Stimulated activated CD4-positive, alpha-beta T cell treated with anti-CD3 and anti-CD28 coated beads, Interleukin-1b, Interleukin-23, amount 100 ng/mL, for 24 hours (primary cell): ENCODE data around the gene RASAL3.
"Not testable (repeated sequence)": the region's sequence is repeated elsewhere in the genome, so short reads cannot be mapped to it uniquely, and the experiment has no call there.

Experiments used
- DNase-seq, 4 experiments: peaks; one replicate each; pipeline ENCODE4 v3.0.0-alpha.2; 2020; ENCODE audit warnings: low read depth in 4 of 4, low spot score in 1 of 4

Gene RASAL3

DNA sequence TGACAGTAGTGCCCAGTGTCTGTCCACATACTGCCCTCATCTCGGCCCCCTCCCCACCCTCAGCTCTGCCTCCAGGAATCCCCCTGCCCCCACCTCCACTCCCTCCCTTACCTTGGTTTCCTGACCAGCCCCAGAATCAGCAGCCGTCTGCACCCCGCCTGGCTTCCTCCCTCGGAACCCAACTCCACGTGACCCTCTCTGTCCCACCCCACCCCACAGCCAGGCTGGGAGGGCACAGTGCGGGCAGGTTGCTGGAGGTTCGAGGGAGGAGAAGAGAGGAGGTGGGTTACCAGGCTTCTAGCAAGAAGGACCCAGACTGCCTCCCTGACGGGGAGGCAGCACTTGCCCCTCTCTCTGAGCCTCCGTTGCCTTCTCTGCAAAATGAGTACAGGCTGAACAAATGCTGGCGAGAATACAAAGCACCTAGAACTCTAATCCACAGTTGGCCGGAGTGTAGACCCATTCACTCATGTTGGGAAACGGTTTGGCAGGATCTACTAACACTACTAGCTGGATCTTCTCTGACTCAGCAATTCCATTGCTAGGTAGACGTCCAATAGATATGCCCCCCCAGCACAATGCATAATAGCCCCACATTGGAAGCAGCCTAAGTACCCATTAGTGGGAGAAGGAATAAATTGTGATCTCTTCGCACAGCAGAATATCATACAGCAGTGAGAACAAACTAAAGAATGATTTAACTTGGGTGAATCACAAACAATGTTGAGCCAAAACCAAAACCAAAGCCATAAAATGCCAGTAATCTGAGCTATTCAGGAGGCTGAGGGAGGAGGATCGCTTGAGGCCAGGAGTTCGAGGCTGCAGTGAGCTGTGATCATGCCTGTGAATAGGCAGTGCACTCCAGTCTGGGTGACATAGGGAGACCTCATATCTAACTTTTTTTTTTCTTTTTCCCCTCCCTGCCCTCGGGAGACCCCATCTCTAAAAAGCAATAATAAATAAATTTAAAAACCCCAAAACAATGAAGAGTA lies at the start of gene RASAL3:
TSS of gene RASAL3 (minus strand) at position 151 of the 992 bp plus-strand sequence. CDS start 186 bp downstream, outside the sequence.
- DNase-seq = peak in 1 of 4 experiments; percentile 55

GRCh38 chr19:15511671-15512424 lies 47.5 kb upstream of the RASAL3 start:
- DNase-seq = no peak

DNA sequence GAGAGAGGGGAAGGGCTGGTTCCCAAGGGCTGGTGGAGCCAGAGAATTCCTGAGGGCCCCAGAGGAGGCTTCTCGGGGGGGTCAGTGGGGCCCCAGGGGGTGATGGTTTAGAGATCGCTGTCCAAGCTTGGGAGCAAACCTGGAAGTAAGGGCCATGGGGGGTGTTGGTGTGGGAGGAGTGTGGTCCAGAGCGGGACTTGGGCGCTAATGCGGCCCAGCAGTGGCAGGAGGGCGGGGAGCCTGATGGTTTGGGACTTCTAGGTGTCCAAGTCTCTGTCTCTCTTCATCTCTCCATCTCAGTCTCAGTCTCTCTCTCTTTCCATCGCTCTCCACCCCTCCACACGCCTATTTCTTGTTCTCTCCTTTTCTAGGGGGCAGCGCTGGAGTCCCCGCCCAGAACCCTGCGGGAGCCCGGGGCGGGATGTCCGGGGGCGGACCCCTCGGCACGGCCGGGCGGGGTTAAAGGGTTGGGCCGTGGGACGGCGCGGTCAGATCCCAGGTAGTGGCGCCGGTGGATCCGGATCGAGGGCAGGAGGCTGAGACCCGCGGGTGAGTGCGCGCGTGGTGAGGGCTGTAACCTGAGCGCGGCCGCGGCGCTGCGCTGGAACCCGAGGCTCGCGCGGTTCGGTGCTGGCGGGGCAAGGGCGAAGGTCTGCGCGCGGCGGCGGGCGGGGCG lies 43.8 kb upstream of the RASAL3 start, which contains the start of gene CYP4F22:
TSS of gene CYP4F22 (plus strand) at position 491 of the 676 bp plus-strand sequence. CDS start 16,812 bp downstream, outside the sequence.
- DNase-seq = no peak

- no peak for DNase-seq
Measured at GRCh38 chr19:15507068-15508034, 43.0 kb upstream of the RASAL3 start.

DNA sequence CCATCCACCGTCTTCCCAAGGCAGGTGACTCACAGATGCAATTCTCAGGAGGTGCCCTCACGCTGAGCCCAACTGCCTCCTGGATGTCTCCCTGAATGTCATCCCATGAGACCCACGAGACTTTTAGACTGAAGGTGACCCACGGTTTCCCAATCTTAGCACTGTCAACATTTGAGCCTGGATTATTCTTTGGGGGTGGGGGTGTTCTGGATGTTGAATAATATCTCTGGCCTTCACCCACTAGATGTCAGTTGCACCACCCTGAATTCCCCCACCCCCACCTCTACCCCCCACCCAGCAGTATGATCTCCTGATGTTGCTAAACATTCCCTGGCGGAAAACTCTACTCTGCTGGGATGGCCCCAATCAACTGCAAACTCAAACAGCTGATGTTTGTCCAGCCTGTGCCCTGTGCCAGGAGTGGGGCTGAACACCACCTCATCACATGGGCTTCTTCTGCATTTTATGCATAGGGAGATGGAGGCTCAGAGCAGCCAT lies 41.8 kb upstream of the RASAL3 start:
- DNase-seq = no peak

- no peak for DNase-seq
Measured at GRCh38 chr19:15502264-15502663, 37.9 kb upstream of the RASAL3 start.

DNA sequence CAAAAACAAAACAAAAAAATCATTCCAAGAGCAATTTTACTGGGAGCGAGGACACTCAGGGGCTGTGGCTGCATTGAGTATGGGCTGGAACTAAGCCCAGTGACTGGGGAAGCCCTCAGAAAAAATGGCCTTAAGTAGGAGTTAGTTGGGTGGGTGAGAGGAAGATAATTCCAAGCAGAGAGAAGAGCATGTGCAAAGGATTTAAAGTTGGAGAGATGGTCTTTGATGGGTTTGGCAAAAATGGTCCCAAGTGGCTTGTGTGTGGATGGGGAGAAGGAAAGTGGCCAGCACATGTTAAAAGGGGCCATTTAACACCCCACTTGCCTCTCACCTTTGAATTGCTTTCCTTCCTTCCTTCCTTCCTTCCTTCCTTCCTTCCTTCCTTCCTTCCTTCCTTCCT lies 37.3 kb upstream of the RASAL3 start:
- no peak for DNase-seq

DNA sequence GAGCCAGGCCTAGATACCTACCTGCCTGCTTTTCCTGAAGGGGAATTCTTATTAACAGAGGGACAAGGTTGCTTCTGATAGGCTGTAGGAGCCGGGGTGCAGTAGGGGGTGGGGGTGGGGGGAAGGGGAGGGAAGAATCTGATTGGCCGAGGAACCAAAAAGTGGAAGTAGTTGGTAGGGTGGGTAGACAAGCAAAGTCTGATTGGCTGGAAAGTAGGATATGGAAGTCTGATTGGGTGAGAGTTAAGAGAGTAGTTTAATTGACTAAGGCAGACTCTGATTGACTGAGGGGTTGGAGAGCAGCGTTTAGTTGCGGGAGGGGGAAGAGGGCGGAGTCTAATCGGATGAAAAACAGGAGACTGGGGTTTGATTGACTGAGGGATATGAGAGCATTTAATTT lies 34.6 kb upstream of the RASAL3 start:
- DNase-seq = no peak

DNA sequence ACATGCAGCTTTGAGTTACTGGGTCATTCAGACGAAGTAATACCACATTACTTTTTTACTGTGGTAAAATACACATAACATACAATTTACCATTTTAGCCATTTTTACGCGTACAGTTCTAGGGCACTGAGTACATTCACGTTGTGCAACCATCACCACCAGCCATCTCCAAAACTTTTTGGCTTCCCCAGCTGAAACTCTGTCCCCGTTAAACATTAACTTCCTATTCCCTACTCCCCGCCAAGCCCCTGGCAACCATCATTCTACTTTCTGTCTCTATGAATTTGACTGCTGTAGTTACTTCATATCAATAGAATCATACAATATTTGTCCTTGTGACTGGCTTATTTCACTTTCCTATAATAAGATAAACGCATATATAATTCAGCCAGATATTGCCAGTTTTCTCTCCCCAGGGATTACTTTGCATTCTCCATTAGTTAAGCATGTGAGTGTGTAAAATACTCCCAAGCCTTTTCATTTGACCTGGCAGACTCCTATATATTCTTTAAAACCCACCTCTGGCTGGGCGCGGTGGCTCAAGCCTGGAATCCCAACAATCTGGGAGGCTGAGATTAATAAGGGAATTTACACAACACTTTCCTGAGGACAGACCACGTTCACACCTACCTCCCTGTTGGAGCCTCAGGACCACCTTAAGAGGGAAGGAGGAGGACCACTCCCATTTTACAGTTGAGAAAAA lies 34.0 kb upstream of the RASAL3 start:
- no peak for DNase-seq

- DNase-seq = no peak
Measured at GRCh38 chr19:15495151-15495550, 30.8 kb upstream of the RASAL3 start.

DNA sequence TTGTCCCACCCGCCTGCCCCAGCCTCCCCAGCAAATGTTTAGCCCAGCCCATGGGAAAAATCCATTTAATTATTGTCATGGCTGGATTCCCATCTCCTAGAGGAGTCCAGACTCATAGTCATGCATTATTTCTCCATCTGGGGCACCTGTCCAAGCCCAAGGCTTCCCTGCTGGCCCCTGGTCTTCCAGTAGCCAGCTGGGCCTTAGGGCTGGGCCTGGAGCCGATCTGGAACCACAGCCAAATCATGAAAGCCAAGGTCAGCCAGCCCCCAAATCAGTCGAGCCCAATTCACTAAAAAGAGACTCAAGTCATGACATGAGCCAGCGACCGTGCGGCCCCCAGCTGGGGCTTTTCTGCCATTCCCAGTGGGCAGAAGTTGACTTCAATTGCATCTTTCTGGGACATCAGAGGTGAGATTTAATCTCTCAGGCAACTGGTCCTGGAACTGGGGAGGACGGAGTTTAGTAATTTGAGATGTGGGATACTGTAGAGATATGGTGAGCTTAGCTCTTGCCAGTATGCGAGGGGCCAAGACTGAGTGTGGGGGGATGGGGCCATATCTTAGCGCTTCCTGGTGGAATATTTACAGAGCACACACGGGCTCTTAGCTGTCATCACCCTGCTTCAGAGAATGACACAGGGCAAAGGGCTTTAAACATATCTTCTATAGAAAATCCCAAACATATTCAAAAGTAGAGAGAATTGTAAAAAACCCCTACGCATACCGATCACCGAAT lies 24.3 kb upstream of the RASAL3 start:
- no peak for DNase-seq

- DNase-seq = no peak
Measured at GRCh38 chr19:15487038-15487437, 22.7 kb upstream of the RASAL3 start.

GRCh38 chr19:15485768-15486167 lies 21.4 kb upstream of the RASAL3 start:
- not testable (repeated sequence) for DNase-seq

- DNase-seq = not testable (repeated sequence)
Measured at GRCh38 chr19:15480996-15481395, 16.7 kb upstream of the RASAL3 start.

DNA sequence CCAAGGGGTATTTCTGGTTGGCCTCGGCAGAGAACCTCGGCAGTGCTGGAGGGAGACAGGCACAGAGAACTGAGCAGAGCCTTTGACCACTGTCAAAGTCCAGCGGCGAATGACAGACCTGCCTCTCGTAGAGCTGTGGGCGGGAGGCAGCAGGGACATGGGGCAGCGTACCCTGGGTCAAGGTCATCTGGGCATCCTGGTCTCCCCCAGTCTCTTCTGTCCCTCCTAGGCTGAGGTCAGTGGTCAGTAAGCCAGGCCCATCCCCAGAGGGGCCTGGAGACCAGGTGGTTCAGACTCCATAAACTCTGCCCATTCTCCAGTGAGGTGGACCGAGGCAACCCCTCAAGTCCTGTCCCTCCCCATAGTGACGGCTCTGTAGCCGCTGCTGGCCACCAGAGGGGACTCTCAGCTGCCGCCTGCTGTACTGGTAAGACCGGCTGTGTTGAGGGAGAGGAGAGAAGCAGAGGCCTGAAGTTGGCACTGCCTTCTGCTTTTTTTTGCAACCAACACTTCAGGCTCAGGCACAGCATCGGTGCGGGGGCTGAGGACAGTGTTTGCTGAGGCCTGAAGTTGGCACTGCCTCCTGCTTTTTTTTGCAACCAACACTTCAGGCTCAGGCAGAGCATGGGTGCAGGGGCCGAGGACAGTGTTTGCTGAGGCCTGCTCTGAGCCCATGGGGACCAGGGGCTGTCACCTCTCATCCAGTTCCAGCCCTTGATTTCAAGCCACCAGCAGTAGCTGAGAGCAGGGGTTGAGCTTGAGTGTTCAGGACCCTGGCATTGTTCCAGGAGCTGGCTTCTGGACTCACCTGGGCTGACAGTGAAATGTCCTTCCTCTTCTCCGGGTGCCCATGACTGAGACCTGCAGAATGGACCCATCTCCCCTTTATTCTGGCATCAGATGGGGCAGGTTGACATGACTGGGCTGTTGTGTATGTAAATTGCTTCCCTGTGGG lies 15.3 kb upstream of the RASAL3 start, which contains the start of gene PGLYRP2:
TSS of gene PGLYRP2 (minus strand) at position 111 of the 955 bp plus-strand sequence. CDS start 130 bp downstream, outside the sequence.
- no peak for DNase-seq

DNA sequence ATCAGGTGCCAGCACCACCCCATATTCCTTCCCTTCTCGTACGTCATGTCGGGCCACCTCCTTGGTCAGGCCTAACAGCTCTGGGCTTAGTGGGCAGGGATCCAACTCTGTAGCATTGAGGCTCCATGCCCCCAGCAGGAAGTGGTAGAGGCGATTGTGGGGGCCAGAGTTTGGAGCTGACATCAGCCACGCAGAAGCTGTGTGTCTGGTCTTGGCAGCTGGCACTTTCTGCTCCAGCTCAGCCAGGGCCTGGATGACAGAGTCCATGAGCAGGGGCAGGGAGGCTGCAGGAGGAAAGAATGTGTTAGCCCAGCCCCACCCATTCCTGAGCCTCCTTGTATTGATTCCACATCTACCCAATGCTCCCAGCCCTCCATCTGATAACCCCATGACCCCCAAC lies 12.0 kb upstream of the RASAL3 start:
- DNase-seq = no peak

GRCh38 chr19:15475611-15476010 lies 11.3 kb upstream of the RASAL3 start:
- DNase-seq = no peak
